ENCODE data around the gene PMEL. TPM values are rescaled to one million over a fixed set of nuclear protein-coding genes. Genes with fewer than 3 reads are reported as not detected.
"Not testable (repeated sequence)": the region's sequence is repeated elsewhere in the genome, so short reads cannot be mapped to it uniquely, and the experiment has no call there.

PMEL gene
- total and polyA plus RNA-seq, 4 donors: 1.1 to 4.5 (median 2.4) TPM

- no peaks in the 10 kb centered on the region for H3K9me3 ChIP-seq (ENCODE audit: control insufficient read depth in 4 of 4, low read length in 3 of 4)
- H3K27me3 ChIP-seq (ENCODE audit: control insufficient read depth in 4 of 4, insufficient read depth in 4 of 4, low read length in 3 of 4): no peaks in the 10 kb centered on the region
- no peak for TF ChIP-seq JUND (IDR thresholded peaks at IDR 0.05)
- TF ChIP-seq ZBTB33 (IDR thresholded peaks at IDR 0.05): no peak
- no peak for TF ChIP-seq NR2F2 (IDR thresholded peaks at IDR 0.05)
- TF ChIP-seq REST (IDR thresholded peaks at IDR 0.05): no peak
- H3K4me1 ChIP-seq (ENCODE audit: control insufficient read depth in 4 of 4, insufficient read depth in 4 of 4, low read length in 3 of 4): peaks cover 6 to 32% (median 20%) of the 10 kb centered on the region in 4 donors
- H3K4me3 ChIP-seq (ENCODE audit: low read depth in 1 of 3, low read length in 3 of 3): peak overlapping the region; percentile 84 to 98 (median 95)
- H3K27ac ChIP-seq (ENCODE audit: low read depth in 1 of 2, low read length in 2 of 2): peak overlapping the region; percentile 92 to 96
- DNase-seq (ENCODE audit: low spot score): no peak
- H3K9ac ChIP-seq (ENCODE audit: low read depth in 1 of 2, low read length in 2 of 2): peak overlapping the region; percentile 74 to 83
- 24% methylated on average over 10 of the region's 10 CpGs for WGBS
- H3K36me3 ChIP-seq (ENCODE audit: control insufficient read depth in 4 of 4, insufficient read depth in 3 of 4, low read depth in 1 of 4, low read length in 3 of 4): peaks cover 0 to 6% (median 1%) of the 10 kb centered on the region in 4 donors
These were observed 39.7 kb downstream of the PMEL start for GRCh38 chr12:55925870-55926737.

GRCh38 chr12:55925371-55925770, 40.5 kb downstream of the PMEL start:
- Histone ChIP-seq H3K36me3 (ENCODE audit: control insufficient read depth in 4 of 4, insufficient read depth in 3 of 4, low read depth in 1 of 4, low read length in 3 of 4) (peaks cover 0 to 6% (median 2%) of the 10 kb centered on the region in 4 donors), H3K9ac (ENCODE audit: low read depth in 1 of 2, low read length in 2 of 2) (no peak overlapping the region), H3K4me3 (ENCODE audit: low read depth in 1 of 3, low read length in 3 of 3) (no peak overlapping the region), H3K9me3 (ENCODE audit: control insufficient read depth in 4 of 4, low read length in 3 of 4) (no peaks in the 10 kb centered on the region), H3K27me3 (ENCODE audit: control insufficient read depth in 4 of 4, insufficient read depth in 4 of 4, low read length in 3 of 4) (no peaks in the 10 kb centered on the region), H3K4me1 (ENCODE audit: control insufficient read depth in 4 of 4, insufficient read depth in 4 of 4, low read length in 3 of 4) (peaks cover 6 to 29% (median 21%) of the 10 kb centered on the region in 4 donors), H3K27ac (ENCODE audit: low read depth in 1 of 2, low read length in 2 of 2) (no peak overlapping the region)
- WGBS: 87% methylated on average over 4 of the region's 4 CpGs
- no peak for DNase-seq (ENCODE audit: low spot score)
- TF ChIP-seq ZBTB33 (IDR thresholded peaks at IDR 0.05) (no peak), GABPA (IDR thresholded peaks at IDR 0.05 in 1 of 2, conservative IDR thresholded peaks at IDR 0.05 in 1 of 2) (no peak), JUND (IDR thresholded peaks at IDR 0.05) (no peak), ATF3 (IDR thresholded peaks at IDR 0.05) (no peak), RXRA (IDR thresholded peaks at IDR 0.05) (no peak), CTCF (IDR thresholded peaks at IDR 0.05; ENCODE audit: low read depth, low read length, missing input control) (no peak), SP1 (IDR thresholded peaks at IDR 0.05) (no peak), TAF1 (conservative IDR thresholded peaks at IDR 0.05) (no peak), FOXA2 (IDR thresholded peaks at IDR 0.05) (no peak), HNF4A (conservative IDR thresholded peaks at IDR 0.05) (no peak), HNF4G (IDR thresholded peaks at IDR 0.05) (no peak), EGR1 (IDR thresholded peaks at IDR 0.05; ENCODE audit: low read depth in 2 of 2) (no peak)
- TF ChIP-seq, protein P1, sequence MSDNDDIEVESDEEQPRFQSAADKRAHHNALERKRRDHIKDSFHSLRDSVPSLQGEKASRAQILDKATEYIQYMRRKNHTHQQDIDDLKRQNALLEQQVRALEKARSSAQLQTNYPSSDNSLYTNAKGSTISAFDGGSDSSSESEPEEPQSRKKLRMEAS (IDR thresholded peaks at IDR 0.05): no peak

DNA sequence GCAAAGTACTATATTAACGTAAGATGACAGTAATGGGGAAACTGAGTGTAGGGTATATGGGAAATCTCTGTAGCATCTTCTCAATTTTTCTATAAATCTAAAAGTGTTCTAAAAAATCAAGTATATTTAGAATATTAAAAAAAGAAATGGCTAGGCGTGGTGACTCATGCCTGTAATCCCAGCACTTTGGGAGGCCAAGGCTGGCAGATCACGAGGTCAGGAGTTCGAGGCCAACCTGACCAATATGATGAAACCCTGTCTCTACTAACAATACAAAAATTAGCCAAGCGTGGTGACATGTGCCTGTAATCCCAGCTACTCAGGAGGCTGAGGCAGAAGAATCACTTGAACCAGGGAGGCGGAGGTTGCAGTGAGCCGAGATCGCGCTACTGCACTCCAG, 42.2 kb downstream of the PMEL start:
- H3K9me3 ChIP-seq (ENCODE audit: control insufficient read depth in 4 of 4, low read length in 3 of 4); H3K4me3 ChIP-seq (ENCODE audit: low read depth in 1 of 3, low read length in 3 of 3); H3K36me3 ChIP-seq (ENCODE audit: control insufficient read depth in 4 of 4, insufficient read depth in 3 of 4, low read depth in 1 of 4, low read length in 3 of 4); H3K9ac ChIP-seq (ENCODE audit: low read depth in 1 of 2, low read length in 2 of 2); H3K27me3 ChIP-seq (ENCODE audit: control insufficient read depth in 4 of 4, insufficient read depth in 4 of 4, low read length in 3 of 4); H3K27ac ChIP-seq (ENCODE audit: low read depth in 1 of 2, low read length in 2 of 2); DNase-seq (ENCODE audit: low spot score): not testable (repeated sequence)
- H3K4me1 ChIP-seq (ENCODE audit: control insufficient read depth in 4 of 4, insufficient read depth in 4 of 4, low read length in 3 of 4): peaks cover 13 to 29% (median 24%) of the 10 kb centered on the region in 4 donors
- WGBS: 95% methylated on average over 9 of the region's 9 CpGs

Measured in liver (tissue), 9 donors.